ENCODE data around the gene CASZ1.

- TF ChIP-seq CTCF (IDR thresholded peaks at IDR 0.05) (no peak), EZH2 (IDR thresholded peaks at IDR 0.05) (no peak), EZH2phosphoT487 (IDR thresholded peaks at IDR 0.05) (no peak)
These were observed 133.4 kb downstream of the CASZ1 start for GRCh38 chr1:10662824-10663677.

Measured in neural progenitor cell (in vitro differentiated cells).